Measurements from ENCODE around the gene KRT222. TPM values are rescaled to one million over a fixed set of nuclear protein-coding genes. Genes with fewer than 3 reads are reported as not detected.

The KRT222 gene
- total RNA-seq, 1 experiment from 2014 or later: not detected

GRCh38 chr17:40615068-40615840 lies 49.7 kb downstream of the KRT222 start:
- peak; percentile 58 for DNase-seq (ENCODE audit: low spot score)

GRCh38 chr17:40614431-40615067 lies 50.4 kb downstream of the KRT222 start:
- DNase-seq (ENCODE audit: low spot score): no peak

GRCh38 chr17:40613467-40614154 lies 51.4 kb downstream of the KRT222 start:
- no peak for DNase-seq (ENCODE audit: low spot score)

DNA sequence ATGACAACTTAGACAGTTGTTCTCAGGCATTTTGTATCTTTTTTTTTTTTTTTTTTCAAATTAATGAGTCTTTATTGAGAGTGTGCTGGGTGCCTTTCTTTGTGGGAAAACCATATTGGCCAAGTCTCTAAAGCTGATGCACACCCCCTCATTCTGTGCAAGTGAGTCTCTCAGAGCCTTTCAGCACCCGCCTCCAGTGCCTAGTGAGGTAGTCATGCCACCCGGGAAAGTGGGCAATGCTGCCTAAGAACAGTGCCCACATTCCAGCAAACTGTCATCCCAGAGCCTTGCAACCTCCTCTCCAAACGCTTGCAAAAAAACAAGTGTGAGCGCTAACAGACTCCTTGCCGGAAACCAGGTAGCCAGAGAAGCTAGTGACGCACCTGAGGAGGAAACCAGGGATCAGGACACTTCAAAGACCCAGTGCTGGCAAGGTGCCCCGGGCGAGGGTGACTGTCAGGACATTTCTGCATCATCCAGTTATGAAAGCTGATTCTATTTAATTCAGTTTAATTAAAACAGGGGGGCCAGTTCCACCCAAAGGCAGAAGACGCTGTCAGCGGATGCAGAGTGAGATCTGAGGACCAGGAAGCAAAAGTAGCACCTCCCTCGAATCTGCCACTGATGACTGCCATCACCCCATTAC lies 52.3 kb downstream of the KRT222 start:
- no peak for DNase-seq (ENCODE audit: low spot score)

GRCh38 chr17:40611840-40612474 lies 53.0 kb downstream of the KRT222 start:
- DNase-seq (ENCODE audit: low spot score): no peak

DNA sequence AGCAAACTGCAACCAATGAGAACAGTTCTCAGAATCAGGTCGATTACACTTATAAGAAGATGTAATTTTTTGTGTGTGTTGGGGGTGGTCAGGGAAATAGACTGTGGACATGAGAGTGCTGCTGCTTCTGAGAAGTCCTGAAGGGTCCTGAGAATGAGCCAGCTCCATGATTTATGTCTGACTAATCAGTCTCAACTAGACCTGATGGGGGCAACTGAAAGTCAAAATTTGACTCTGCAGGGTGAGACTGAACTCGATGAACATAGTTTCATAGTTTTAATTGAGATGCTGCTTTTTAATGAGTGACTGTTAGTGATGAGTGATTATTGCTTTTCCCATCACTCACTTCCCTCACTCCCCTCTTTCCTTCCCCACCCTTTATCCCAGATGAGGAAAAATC lies 54.6 kb downstream of the KRT222 start:
- DNase-seq (ENCODE audit: low spot score): no peak

GRCh38 chr17:40608061-40608581 lies 56.9 kb downstream of the KRT222 start:
- no peak for DNase-seq (ENCODE audit: low spot score)

DNA sequence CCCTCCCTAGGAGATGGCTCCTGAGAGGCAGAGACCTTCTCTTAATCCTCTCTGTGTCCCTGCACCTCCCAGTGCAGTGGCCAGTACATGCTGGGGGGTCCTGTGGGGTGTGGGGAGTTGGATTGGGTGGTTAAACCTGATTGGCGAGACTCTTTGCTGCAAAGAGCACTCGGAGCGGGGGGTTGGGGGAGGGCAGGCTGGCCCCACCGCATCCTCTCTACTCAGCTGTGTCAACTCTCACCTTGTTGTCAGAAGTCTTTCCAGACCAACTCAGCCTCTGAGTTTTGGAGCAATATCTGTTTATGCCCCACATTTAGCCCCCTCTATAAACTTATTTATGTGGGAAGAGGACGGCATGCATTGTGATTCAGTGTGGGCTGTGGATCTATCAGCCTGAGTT lies 57.3 kb downstream of the KRT222 start:
- no peak for DNase-seq (ENCODE audit: low spot score)

DNA sequence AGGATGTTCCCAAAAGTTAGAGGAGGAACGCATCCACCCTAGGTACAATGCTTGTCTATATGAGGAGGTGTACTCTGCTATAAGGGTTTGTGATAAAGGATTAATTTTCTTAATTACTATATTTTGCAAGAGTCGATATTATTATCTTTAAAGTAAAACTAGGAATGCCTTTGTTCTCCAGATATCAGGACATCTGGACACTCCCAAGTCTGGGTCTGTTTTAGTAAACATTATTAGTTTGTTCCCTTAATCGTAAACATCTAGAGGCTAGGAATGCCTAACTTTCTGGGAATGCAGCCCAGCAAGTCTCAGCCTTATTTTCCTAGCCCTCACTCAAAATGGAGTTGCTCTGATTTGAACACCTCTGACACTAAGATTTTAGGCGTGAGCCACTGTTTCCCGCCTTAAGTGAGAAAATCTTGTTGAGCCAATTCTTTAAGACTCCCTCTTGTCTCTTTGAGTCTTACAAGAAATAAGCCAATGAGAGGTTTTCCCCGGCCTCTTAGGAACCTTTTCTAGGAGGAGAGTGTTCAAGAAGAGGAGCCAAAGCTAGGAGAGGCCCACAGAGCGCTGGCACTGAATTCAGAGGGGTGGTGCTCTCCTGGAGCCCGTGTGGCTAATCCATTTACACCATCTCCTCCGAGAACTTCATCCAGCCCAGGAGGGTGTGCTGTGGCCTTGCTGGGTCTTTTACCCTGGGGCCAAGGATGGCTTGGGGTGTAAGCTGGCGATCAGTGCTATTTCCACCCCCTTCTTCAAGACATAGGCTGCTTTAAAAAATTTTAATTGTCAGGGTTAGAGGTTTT lies 58.2 kb downstream of the KRT222 start:
- no peak for DNase-seq (ENCODE audit: low spot score)

- DNase-seq (ENCODE audit: low spot score): no peak
These were observed 59.7 kb downstream of the KRT222 start for GRCh38 chr17:40605306-40605705.

Other genes starting within 250 kb of the KRT222 start
- 227 and 241 TPM in 2 replicates for gene TOP2A, start 247.3 kb downstream of the KRT222 start, total RNA-seq (2014; rRNA removed; shearing (Covaris generic))
- 2.9 and 6.6 TPM in 2 replicates for gene IGFBP4, start 221.7 kb downstream of the KRT222 start, total RNA-seq (2014; rRNA removed; shearing (Covaris generic))
- gene TNS4, start 163.6 kb downstream of the KRT222 start, total RNA-seq (2014; rRNA removed; shearing (Covaris generic)): 0.02 and 0.14 TPM in 2 replicates
- gene CCR7, start 99.7 kb downstream of the KRT222 start, total RNA-seq (2014; rRNA removed; shearing (Covaris generic)): not detected in 2 replicates
- gene SMARCE1, start 17.4 kb downstream of the KRT222 start, total RNA-seq (2014; rRNA removed; shearing (Covaris generic)): 161 and 168 TPM in 2 replicates
- not detected in 2 replicates for gene KRT24, start 38.6 kb upstream of the KRT222 start, total RNA-seq (2014; rRNA removed; shearing (Covaris generic))
- not detected in 2 replicates for gene KRT25, start 90.2 kb upstream of the KRT222 start, total RNA-seq (2014; rRNA removed; shearing (Covaris generic))
- not detected in 2 replicates for gene KRT26, start 107.0 kb upstream of the KRT222 start, total RNA-seq (2014; rRNA removed; shearing (Covaris generic))
- not detected in 2 replicates for gene KRT27, start 117.4 kb upstream of the KRT222 start, total RNA-seq (2014; rRNA removed; shearing (Covaris generic))
- not detected in 2 replicates for gene KRT28, start 134.8 kb upstream of the KRT222 start, total RNA-seq (2014; rRNA removed; shearing (Covaris generic))
- gene KRT10, start 157.4 kb upstream of the KRT222 start, total RNA-seq (2014; rRNA removed; shearing (Covaris generic)): 28.5 and 34.7 TPM in 2 replicates
- not detected in 2 replicates for gene KRT12, start 202.0 kb upstream of the KRT222 start, total RNA-seq (2014; rRNA removed; shearing (Covaris generic))
- not detected in 2 replicates for gene KRT20, start 220.1 kb upstream of the KRT222 start, total RNA-seq (2014; rRNA removed; shearing (Covaris generic))

Measured in A172 (cell line).